Measurements from ENCODE around the gene ASPG.

The ASPG gene

GRCh38 chr14:104076743-104077142, 8.8 kb upstream of the ASPG start:
- DNase-seq, result no peak

DNA sequence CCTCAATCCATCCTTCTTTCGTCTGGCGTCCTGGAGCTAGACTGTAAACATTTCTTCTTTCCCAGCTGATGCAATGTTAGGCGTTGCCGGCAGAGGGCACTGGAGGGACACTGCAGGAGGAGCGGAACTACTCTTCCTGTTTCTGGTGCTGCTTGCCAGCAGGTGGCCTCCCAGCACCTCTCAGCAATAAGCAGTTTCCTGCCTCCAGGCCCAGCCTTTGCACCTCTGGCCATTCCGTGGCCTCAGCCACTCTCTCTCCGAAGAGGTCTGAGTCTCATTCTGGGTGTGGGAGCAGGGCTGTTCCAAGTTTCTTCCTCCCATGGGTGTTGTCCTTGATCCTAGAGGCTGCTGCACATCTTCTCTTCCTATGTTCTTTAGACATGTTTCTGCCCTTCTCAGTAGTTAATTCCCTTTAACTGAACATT, 7.5 kb upstream of the ASPG start:
- DNase-seq, result peak; percentile 35

- DNase-seq, result no peak
Measured at GRCh38 chr14:104080376-104081260, 4.9 kb upstream of the ASPG start.

GRCh38 chr14:104081261-104081835, 4.2 kb upstream of the ASPG start:
- no peak for DNase-seq

- DNase-seq, result no peak
Measured at GRCh38 chr14:104081951-104082464, 3.5 kb upstream of the ASPG start.

- DNase-seq, result no peak
Measured at GRCh38 chr14:104082807-104083206, 2.7 kb upstream of the ASPG start.

GRCh38 chr14:104084251-104085002, 1.1 kb upstream of the ASPG start:
- DNase-seq, result no peak

DNA sequence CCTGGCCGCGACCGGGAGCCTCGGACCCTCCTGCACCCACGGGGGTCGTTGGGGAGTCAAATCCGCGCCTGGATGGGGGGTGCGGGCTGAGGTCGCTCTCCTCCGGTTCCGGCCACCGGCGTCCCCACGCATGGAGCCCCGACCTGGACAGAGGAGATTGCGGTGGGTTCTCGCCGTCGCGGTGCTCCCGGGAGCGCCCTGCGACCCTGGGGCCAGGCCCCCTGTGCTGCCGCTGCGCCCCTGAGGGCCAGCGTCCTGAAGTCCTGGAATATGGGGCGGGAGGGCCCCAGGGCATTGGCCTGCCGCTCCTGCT, 345 bp downstream of the ASPG start:
- no peak for DNase-seq

DNA sequence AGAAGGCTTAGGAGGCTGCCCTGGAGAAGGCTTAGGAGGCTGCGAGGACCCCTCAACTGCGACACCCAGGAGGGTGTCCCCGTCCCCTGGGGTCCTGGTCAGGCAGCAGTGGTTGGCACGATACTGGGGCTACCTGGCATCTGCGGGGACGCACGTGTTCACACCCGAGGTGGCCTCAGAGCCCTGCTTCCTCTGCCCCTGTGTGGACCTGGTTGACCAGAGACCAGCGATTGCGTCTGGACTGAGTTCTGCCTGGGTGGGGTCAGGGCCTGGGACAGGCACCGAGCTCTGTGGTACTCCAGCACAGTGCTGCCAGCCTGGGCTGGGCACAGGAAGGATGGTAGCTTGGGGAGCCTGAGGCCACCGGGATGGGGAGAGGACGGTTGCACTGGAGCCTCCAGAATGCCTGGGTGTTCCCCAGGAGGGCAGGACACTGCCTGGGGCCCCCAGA, 735 bp downstream of the ASPG start:
- no peak for DNase-seq

- DNase-seq, result no peak
Measured at GRCh38 chr14:104086661-104087461, 1.4 kb downstream of the ASPG start.

DNA sequence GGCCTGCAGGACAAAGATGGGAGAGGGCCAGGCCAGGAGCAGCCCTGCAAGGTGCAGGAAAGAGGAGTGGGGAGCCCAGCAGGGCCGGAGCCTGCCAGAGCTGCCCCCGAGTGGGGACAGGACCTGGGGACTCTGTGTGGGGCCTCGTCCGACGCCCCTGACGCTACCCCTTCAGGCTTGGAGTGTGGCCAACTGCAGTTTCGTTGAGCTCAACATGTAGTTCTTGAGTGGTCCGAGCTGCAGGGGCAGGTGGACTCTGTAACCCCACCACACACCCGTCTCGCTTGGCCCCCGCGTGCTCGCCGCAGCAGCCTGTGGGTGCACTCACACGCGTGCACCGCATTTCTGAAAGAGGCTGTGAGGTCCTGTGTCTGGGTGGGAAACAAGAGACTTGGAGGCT, 2.0 kb downstream of the ASPG start:
- no peak for DNase-seq

GRCh38 chr14:104087981-104088850, 2.7 kb downstream of the ASPG start:
- no peak for DNase-seq

DNA sequence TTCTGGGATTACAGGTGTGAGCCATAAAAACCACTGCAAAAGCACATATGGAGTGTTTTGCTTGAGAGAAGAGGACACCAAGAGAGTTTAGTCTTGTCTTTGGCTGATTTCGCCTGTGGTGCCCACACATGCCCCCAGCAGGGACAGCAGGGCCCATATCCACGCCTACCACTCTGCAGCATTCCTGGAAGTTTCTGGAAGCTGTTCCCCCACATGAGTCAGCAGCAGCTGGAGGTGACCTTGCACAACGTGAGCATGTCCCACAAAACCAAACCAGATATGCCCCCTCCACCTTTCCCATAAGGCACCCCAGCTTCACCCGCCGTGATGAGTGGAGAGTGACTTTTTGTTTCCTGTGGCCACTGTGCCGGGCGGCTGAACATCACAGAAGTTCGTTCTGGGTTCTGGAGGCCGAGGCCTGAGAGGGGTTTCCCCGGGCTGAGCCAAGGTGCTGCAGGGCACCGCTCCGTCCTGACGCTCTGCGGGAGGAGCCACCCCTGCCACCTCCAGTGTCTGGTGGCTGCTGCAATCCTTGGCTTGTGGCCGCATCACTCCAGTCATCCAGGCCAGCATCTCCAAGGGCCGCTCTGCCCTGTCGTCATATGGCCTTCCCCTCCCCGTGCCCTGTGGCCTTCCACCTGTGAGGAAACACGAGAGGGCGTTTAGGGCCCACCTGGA, 4.7 kb downstream of the ASPG start:
- DNase-seq, result no peak

DNA sequence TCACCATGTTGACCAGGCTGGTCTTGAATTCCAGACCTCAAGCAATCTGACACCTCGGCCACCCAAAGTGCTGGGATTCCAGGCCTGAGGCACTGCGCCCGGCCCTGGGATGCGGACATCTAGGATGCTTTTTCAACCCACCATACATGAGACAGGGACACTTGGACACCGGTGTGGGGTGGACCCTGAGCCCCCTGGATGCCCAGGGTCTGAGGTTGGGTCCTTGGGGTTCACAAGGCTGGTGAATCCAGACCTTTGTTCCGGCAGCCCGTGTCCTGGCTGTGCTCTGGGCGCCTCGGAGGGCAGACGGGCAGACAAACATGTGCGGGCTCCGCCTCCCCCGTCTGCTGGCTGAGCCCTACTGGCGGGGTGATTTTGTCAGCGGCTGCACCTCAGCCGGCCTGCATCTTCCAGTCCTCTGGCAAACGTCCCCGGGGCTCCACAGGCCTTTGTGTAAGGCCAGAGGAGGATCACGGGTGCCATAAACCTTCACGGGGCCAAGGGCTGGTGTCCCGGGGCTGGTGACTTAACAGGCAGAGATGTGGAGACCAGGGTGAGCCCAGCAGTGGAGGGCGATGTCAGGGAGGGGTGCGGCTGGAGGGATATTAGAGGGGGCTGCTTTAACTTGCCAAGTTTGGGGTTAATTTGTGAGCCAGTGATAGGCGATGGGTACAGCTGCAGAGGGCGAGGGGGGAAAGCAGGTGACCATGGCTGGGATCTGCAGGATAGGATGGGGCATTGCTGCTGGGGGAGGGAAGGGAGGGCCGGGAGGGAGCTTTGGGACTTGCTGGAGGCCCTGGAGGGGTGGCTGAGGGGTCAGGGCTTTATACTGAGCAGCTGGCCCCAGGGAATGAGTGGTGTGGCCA, 5.8 kb downstream of the ASPG start:
- no peak for DNase-seq

DNA sequence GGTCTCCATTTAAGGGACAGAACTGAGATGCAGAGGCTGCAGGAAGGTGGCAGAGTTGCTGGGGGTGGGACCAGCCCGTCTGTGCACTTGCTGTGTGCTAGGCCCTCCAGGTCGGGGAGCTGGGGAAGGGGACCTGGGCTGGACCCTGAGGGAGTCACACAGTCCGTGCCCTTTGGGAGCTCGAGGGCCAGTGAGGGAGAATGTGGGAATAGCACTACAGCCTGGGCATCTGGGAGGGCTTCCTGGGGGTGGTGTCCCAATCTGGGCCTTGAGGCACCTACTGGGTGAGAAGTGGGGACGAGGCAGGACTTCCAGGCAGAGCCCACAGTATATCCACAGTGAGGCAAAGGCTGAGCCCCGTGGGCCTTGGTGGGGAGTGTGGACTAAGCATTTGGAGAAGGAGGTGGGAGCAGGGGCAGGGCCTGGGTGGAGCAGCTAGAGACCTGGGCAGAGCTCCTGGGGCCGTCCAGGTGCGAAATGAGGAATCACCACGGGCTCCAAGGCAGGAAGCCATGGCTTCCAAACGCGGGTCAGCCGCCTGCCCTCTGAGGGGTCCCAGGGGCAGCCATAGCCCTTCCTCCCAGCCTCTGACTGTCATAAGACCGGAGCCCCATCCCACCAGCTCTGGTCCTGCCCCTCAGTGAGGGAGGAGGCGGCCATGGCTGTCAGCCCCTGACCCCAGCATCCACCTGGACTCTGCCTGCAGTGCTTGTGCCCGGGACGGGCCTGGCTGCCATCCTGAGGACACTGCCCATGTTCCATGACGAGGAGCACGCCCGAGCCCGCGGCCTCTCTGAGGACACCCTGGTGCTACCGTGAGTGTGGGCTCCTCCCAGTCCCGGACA, 6.6 kb downstream of the ASPG start:
- DNase-seq, result no peak

GRCh38 chr14:104092931-104093365, 7.4 kb downstream of the ASPG start:
- DNase-seq, result no peak

GRCh38 chr14:104093366-104094055, 8.0 kb downstream of the ASPG start:
- no peak for DNase-seq

GRCh38 chr14:104094056-104094708, 8.7 kb downstream of the ASPG start:
- no peak for DNase-seq

Data from KG1 (cell line).